Kidney tubule cell (primary cell): ENCODE results near the gene SSX2IP.
"Not testable (repeated sequence)": the region's sequence is repeated elsewhere in the genome, so short reads cannot be mapped to it uniquely, and the experiment has no call there.

Source experiments
- DNase-seq: peaks from one replicate; pipeline ENCODE4 v3.0.0-alpha.2; 2018; ENCODE audit warnings: low spot score

The SSX2IP gene

GRCh38 chr1:84619383-84620102 is 70.7 kb downstream of the SSX2IP start:
- peak; percentile 95 for DNase-seq

- DNase-seq = no peak
Measured at GRCh38 chr1:84617349-84617748, 72.9 kb downstream of the SSX2IP start.

- no peak for DNase-seq
Measured at GRCh38 chr1:84615790-84616189, 74.5 kb downstream of the SSX2IP start.

- DNase-seq = no peak
Measured at GRCh38 chr1:84613887-84614286, 76.4 kb downstream of the SSX2IP start.

- no peak for DNase-seq
Measured at GRCh38 chr1:84613026-84613425, 77.2 kb downstream of the SSX2IP start.

GRCh38 chr1:84611796-84612195 is 78.5 kb downstream of the SSX2IP start:
- DNase-seq = no peak

- no peak for DNase-seq
Measured at GRCh38 chr1:84611091-84611490, 79.2 kb downstream of the SSX2IP start.

GRCh38 chr1:84606977-84607376 is 83.3 kb downstream of the SSX2IP start:
- no peak for DNase-seq

GRCh38 chr1:84605157-84605556 is 85.1 kb downstream of the SSX2IP start:
- no peak for DNase-seq

- DNase-seq = peak; percentile 17
Measured at GRCh38 chr1:84603941-84604830, 86.1 kb downstream of the SSX2IP start.

- DNase-seq = no peak
Measured at GRCh38 chr1:84603223-84603622, 87.0 kb downstream of the SSX2IP start.

GRCh38 chr1:84600796-84601195 is 89.5 kb downstream of the SSX2IP start:
- no peak for DNase-seq

GRCh38 chr1:84598846-84599741 is 91.2 kb downstream of the SSX2IP start:
- DNase-seq = peak; percentile 70

GRCh38 chr1:84598418-84598817 is 91.8 kb downstream of the SSX2IP start:
- no peak for DNase-seq

GRCh38 chr1:84597011-84597410 is 93.2 kb downstream of the SSX2IP start:
- DNase-seq = no peak

GRCh38 chr1:84594959-84595358 is 95.3 kb downstream of the SSX2IP start:
- not testable (repeated sequence) for DNase-seq
